Stimulated activated CD8-positive, alpha-beta memory T cell treated with anti-CD3 and anti-CD28 coated beads, Interleukin-12 subunit alpha, Interleukin-12 subunit beta, amount 100 ng/mL, for 24 hours (primary cell): ENCODE data around the gene KRT8.
"Not testable (repeated sequence)": the region's sequence is repeated elsewhere in the genome, so short reads cannot be mapped to it uniquely, and the experiment has no call there.

Experiments
- DNase-seq: peaks from one replicate; pipeline ENCODE4 v3.0.0-alpha.2; 2020; ENCODE audit errors: extremely low read depth

The KRT8 gene

DNA sequence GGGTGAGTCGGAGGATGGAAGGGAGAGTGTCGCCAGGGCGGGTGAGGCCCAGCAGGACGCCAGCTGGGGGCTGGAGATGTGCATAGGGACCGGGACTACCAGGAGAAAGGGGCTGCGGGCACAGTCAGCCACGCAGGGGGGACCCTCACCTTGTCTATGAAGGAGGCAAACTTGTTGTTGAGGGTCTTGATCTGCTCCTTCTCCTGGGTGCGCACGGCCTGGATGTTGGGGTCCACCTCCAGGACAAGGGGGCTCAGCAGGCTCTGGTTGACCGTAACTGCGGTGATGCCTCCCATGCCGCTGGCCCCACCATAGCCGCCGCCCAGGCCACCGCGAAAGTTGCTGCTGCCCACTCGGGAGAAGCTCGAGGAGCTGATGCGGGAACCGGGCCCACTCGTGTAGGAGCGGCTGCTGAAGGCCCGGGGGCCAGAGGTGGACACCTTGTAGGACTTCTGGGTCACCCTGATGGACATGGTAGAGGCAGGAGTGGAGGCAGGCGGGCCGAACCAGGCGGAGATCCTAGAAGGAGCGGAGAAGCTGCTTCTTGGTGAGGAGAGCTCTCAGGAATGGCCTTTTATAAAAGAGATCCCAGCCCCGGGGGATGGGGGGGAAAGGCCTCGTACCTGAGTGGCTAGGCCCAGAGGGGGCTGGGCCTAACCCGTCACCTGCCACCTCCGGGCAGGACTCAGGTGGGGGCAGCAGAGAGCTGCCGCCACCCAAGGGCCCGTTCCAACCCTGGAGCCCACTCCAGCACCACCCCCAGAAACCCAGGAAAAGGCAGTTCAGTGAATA lies at the start of gene KRT8:
KRT8 (minus strand) TSS at position 568 of the 792 bp plus-strand sequence; CDS start at position 473, 95 bp downstream.
- DNase-seq = not testable (repeated sequence)

DNA sequence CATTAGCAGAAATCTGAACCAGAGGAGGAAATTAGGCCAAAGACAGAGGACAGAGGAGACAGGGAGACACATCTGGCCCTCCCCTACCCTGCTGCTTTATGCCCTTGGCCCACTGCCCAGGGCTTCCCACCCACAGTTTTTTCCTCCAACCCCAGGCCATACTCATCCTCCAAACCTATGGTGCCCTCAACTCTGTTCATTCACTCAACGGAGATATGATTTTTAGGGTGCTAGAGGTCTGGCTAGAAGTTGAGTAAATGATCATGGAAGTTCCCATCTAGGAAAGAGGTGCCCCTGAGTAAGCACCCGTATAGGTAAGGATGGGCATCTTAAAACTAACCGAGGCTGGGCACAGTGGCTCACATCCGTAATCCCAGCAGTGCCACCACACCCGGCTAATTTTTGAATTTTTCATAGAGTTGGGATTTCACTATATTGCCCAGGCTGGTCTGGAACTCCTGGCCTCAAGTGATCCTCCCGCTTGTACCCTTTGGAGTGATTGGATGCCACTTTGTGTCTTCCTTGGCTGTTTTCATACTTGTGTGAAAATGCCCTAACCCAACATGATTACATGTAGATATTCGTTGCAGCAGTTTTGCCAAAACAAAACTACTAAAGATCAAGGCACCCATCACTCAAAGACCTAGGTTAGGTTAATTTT lies 48.4 kb upstream of the KRT8 start:
- no peak for DNase-seq

DNA sequence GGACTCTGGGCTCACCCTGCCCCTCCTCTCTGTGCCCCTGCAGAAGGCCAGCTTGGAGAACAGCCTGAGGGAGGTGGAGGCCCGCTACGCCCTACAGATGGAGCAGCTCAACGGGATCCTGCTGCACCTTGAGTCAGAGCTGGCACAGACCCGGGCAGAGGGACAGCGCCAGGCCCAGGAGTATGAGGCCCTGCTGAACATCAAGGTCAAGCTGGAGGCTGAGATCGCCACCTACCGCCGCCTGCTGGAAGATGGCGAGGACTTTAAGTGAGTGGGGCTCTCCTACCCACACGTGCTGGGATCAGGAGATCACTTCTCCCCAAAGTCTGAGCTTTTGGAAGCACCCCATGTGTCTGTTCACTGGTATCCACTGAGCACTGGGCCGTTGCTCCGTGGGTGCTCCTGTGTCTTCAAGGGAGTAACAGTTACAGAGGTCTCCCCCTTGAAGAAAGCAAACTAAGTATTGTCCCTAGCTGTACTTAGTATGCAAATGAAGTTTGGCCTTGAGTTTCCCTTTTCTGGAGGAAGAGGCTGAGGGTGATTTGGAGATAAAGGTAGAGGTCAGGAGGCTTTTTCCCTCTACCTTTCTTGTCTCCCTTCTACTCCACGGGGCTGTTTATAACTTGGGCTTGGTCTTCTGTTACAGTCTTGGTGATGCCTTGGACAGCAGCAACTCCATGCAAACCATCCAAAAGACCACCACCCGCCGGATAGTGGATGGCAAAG lies 47.4 kb upstream of the KRT8 start:
- no peak for DNase-seq

DNA sequence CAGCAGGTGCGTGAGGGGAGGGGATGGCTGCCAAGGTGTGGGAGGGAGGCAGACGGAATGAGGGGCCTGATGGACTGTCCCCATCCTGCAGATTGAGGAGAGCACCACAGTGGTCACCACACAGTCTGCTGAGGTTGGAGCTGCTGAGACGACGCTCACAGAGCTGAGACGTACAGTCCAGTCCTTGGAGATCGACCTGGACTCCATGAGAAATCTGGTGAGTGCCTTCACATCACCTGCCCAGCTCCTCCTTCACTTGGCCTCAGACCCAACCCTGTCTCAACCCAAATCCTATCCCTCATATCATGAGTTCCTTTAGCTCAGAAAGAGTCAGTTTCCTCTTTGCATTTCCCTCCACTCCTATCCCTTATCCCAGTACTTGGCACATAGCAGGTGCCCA lies 46.8 kb upstream of the KRT8 start:
- DNase-seq = no peak

DNA sequence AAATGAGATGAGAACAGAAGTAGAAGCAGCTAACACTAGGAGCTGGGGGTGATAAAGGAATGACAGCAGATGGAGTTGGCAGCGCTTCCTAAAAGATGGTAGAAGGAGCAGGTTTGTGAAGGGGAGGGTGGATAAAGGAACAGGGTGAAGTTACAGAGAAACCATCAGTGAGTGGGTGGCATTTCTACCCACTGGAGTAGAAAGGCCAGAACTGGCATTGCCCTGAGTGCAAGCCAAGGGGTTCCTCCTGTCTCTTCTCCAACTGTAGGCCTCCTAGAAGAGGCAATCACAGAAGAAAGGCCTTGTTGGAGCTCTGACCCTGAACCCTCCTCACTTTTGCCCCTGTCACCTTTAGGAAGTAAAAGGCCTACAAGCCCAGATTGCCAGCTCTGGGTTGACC lies 46.2 kb upstream of the KRT8 start:
- DNase-seq = no peak

DNA sequence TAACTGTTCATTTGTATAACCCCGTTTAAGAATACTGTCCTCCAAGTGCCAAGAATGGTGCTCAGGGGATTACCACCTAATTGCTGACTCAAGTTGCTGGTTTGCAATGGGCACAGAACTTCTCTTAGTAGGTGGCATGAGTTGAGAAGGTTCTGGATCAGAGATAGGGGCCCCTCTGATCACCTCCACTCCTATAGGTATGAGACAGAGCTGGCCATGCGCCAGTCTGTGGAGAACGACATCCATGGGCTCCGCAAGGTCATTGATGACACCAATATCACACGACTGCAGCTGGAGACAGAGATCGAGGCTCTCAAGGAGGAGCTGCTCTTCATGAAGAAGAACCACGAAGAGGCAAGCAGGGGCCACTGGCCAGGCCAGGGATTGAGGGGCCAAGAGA lies 45.7 kb upstream of the KRT8 start:
- DNase-seq = no peak

DNA sequence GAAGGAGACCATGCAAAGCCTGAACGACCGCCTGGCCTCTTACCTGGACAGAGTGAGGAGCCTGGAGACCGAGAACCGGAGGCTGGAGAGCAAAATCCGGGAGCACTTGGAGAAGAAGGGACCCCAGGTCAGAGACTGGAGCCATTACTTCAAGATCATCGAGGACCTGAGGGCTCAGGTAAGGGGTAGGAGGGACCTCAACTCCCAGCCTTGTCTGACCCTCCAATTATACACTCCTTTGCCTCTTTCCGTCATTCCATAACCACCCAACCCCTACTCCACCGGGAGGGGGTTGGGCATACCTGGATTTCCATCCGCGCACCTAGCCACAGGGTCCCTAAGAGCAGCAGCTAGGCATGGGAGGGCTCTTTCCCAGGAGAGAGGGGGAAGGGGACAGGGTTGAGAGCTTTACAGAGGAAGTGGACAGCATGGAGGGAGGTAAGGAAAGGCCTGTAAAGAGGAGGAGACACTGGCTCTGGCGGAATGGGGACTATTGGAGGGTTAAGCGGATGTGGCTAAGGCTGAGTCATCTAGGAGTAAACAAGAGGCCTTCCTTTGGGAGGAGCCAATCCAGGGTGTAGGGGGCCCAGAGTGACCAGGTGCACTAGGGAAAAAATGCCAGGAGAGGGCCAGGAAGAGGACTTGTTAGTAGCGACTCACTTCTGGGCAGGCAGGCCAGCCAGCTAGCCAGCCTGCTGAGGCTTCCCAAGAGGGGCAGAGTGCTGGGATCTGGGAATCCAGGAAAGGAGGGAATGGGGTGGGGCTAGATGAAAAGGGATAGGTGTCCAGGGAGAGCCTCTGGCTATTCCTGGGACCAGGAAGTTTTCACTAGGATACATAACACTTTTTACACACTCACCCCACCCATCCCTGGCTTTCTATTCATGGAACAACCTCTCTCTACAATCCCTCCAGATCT lies 44.8 kb upstream of the KRT8 start:
- DNase-seq = no peak

DNA sequence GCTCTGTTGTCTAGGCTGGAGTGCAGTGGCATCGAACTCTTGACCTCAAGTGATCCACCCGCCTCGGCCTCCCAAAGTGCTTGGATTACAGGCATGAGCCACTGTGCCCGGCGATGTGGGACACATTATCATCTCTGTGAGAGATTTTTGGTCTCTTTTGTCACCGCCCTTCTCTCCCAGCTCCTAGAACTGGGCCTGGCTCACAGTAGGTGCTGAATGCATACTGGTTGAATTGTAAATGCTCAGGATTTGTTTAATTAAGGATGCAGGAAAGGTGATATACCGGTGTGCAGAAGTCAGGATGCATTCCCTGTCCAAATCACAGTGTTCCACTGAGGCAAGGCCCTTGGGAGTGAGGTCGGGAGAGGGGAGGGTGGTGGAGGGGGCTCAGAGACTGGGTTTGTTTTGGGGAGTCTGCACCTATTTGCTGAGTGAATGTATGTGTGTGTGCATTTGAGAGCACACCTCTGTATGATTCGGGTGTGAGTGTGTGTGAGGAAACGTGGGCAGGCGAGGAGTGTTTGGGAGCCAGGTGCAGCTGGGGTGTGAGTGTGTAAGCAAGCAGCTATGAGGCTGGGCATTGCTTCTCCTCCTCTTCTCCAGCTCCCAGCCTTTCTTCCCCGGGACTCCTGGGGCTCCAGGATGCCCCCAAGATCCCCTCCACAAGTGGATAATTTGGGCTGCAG lies 43.0 kb upstream of the KRT8 start:
- DNase-seq = no peak

DNA sequence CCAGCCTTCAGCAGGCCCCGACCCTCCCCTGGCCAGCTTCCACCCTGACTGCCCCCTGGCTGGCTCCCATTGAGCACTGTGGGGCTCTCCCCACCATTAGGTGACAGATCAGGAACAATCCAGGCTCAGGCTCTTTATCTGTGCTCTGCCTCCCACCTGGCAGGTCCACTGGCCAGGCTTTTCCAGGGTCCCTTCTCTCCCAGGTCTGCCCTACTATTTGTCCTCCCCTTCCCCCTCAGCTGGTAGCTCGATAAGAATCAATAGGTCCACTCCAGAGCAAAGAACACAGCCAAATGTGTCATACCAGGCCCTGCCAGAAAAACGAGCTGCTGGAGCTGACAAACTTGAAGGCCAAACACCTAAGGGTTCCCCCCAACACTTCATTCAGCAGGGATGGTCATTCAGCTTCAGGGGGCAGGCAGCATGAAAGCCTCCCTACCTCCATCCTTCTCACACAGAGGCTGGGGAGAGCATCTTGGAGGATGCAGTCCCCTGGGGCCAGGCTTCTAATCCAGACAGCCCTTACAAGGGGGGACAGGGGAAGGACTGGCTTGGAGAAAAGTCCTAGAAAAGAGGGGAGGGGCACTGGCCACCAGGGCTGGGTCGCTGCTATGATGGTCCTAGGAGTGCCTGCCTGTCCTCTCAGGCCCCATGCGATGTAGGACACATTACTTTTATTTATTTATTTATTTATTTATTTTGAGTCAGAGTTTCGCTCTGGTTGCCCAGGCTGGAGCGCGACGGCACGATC lies 42.1 kb upstream of the KRT8 start:
- no peak for DNase-seq

DNA sequence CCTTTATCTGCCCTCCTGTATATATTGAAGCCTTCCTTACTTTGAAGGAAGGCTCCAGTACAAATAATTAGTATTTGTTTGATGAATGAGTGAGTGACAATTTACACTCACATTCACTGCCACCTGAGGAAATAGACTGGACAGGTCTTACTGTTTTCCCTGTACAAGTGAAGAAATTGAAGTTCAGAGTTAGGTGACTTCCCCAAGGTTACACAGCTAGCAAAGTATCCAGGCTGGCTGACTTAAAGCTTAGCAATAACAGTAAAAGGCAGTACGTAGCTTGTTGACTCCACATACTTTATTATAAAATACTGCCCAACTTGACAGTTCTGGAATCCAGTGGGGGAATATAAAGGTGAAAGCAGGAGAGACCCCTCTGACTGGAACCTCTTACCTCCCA lies 41.5 kb upstream of the KRT8 start:
- no peak for DNase-seq

DNA sequence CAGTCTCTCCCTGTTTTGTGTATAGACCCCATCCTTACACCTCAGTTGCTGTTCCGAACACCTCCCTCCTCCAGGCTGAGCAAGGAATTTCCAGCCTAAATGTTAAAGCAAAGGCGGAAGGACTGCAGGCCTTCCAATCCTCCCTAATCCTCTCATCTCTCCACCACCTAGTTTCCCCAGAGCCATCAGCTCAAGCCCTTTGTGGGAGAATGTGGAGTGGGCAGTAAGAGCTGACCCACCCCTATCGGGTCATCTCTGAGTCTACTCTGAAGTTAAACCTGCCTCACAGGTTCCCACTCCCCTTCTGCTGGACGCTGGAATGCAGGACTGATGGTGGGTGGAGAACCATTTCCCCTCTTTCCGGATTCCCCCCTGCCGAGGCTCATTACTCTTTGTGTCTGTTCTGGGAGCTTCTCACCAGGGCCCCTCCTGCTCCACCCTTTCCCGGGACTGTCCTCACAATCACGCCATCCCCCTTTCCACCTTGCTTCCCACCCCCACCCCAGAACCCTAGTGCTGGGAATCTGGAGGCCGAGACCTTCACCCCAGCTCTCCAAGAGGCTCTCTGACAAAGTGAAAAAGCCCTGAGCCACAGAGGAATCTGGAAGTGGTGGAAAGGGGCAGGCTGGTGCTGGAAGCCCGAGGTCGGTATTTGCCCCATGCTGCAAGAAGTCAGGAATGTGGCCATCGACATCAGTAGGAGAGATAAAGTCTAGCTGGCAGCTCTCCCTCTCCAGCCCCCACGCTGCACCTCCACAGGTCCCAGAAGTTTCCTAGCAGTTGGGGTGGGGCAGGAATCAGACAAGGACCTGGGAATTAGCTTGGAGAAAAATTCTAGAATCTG lies 40.7 kb upstream of the KRT8 start:
- DNase-seq = no peak

DNA sequence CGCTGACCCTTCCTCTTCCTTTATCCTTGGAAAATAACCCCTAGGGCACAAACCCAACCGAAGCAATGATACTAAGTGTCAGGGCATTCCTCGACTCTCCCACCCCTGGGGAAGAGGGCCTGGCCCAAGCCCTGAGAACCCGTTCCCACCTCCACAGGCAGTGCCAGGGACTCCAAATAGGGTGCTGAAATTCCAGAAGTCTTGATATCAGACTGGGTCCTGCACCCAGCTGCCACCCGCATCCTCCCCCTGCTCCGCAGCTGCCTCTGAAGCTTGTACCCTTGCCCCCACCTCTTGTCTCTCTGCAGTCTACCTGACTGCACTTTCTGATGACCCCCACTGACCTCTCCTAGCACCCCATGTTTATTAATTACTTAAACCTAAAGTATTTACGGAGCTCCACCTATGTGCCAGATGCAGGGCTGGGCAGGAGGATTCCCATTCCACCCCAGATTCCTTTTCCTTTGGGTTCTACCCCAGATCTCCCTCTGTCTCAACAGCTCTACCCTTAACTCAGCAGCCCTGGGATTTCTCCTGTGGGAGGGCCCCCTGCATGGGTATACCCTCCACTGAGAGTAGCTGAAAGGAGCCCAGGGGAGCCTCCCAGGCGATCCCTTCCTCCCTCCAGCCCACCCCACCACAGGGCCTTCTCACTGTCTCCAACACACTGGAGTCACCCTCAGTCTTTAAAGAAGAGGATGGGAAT lies 40.0 kb upstream of the KRT8 start:
- no peak for DNase-seq

DNA sequence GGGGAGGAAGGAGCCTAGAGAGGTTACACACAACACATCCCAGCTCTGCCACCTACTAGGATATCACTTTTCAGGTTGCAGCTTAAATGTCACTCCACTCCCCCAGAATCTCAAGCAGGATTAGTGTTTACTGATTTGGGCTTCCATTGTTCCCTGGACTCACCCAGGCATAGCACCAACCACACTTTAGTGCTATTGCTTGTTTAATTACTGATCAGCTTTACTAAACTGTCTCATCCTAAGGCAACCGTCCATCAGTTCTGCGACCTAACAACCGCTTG lies 38.0 kb upstream of the KRT8 start:
- DNase-seq = no peak

DNA sequence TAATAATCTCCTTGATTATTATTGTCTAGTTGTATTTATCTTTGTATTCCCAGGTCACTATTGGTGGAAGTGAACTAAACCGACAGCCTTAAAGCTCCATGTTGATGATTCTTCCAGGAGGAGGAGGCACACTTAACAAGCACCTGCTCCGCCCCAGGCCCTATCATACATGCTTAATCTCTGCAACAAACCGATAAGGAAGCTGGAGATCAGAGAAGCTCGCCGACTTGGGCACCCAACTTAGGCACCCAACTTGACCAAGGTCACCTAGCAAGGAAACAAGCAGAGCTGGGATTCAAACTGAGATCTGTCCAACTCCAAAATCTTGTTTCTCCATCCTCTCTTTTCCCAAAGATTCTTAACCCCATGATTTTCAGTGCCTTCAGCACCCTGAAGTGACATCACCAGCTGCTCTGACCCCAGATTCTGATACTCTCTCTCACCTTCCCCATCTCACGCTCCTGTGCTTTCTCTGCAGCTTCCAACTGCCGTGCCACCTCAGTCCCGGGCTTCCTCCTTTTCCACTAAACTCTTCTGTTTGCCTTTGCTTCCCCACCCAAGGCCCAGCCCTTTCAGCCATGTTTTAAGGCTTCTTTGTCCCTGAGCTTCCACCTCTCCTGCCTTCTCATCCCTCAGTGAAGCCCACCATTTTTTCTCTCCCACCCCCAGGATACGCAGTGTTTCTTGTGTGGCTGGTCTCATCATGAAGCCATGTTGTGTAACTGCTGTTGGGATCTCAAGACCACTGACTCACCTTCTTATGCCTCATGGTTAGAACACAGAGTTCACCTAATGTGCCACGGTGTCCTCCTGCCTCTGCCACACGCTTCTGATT lies 37.4 kb upstream of the KRT8 start:
- no peak for DNase-seq

DNA sequence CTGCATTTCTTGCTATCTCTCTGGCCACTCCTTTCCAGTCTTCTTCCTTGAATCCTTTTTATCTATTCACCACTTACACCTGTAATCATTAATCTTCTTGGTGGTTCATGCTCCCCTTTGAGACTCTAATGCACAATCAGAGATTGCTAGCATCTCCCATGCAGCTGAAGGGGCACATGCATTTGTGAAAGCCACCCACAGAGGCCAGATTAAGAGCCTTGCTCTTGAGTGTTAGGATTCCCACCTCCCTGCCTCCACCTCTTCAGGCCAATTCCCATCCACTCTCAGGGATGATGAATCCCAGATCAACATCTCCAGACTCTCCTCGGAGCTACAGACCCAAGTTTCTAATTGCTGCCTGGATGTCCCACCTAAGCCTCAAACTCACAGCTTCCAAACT lies 24.7 kb upstream of the KRT8 start:
- no peak for DNase-seq

DNA sequence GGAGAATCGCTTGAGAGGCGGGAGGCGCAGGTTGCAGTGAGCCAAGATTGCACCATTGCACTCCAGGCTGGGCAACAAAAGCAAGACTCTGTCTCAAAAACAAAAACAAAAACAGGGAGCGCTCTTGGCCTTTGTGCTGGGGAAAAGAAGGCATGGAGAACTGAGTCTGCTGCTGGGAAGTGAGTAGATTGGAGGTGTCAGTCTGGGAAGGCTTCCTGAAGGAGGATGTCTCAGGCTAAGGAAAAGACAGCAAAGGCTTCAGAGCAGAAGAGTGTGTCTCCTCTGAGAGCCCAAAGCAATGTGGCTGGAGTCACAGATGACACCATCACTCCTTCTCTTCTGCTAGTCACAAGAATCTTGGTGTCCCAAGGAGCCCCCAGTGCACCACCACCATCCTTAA lies 23.1 kb upstream of the KRT8 start:
- no peak for DNase-seq

DNA sequence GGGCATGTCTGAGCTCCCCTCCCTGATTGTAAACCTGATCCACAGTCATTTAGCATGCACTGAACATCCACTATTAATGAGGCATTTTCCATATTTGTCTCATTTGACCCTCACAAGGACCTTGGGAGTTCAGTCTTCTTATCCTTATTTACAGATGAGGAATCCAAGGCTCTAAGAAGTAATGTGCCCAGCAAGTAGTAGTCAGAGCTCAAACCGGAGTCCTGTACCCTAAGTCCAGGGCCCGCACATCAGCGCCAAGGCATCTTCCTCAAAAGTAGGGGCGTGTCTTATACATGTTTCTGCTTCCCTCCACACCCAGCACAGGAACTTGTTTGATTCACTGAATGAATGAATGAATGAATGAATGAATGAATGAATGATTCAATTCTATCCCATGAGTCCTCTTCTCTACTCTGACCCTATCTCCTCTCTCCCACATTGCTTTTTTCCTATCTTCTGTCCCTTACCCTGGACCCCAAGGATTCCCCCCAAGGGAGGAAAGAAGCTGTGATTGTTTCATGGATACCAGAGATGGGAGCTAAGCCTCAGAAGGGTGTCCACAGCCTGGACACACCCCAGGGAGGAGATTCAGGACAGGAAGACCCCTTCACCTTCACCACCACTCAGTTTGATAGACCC lies 21.8 kb upstream of the KRT8 start:
- DNase-seq = no peak
